RWPE1 (cell line): ENCODE results near the gene SLC6A7.
"Not testable (repeated sequence)": the region's sequence is repeated elsewhere in the genome, so short reads cannot be mapped to it uniquely, and the experiment has no call there.

Experiments
- CTCF ChIA-PET: fragments of 350-600 bp; sonication (Branson Sonifier 250); formaldehyde crosslinking; extraction: SDS; loops from one replicate; lab custom pipeline; 2021; lab: Yijun Ruan, JAX
- POLR2A ChIA-PET: fragments of 400-600 bp; formaldehyde crosslinking; extraction: SDS; loops from one replicate; lab custom pipeline; 2020; ENCODE audit warnings: antibody characterized with exemption; ENCODE audit not compliant: low non-redundant PET; lab: Yijun Ruan, JAX
- DNase-seq: peaks from one replicate; pipeline ENCODE4 v3.0.0; 2012; ENCODE audit warnings: low spot score
- H3K27ac ChIP-seq: fragments of 450-650 bp; 2 replicates; pipeline ENCODE4 v1.5.1; 2017
- CTCF ChIP-seq: fragments of 450-650 bp; conservative IDR thresholded peaks from 2 replicates; pipeline ENCODE4 v1.5.1; 2017; ENCODE audit warnings: low read depth, mild to moderate bottlenecking

SLC6A7 gene

GRCh38 chr5:150229571-150229970 is 39.7 kb downstream of the SLC6A7 start:
- CTCF ChIA-PET = interaction anchor here (1.5 kb wide), 1 partner anchor 11 kb away, joined by 6 read pairs; no protein-coding TSS in a partner anchor
- DNase-seq = no peak
- POLR2A ChIA-PET = no interaction called here
- H3K27ac ChIP-seq = no peak overlapping the region
- no peak for TF ChIP-seq CTCF

GRCh38 chr5:150230842-150231241 is 41.0 kb downstream of the SLC6A7 start:
- no peak for TF ChIP-seq CTCF
- ChIA-PET CTCF (interaction anchor here (1.0 to 1.5 kb wide), 3 partner anchors 11 to 88 kb away, joined by 3 to 6 read pairs (median 4); no protein-coding TSS in a partner anchor), POLR2A (no interaction called here)
- H3K27ac ChIP-seq = no peak overlapping the region
- DNase-seq = no peak

GRCh38 chr5:150233706-150234105 is 43.8 kb downstream of the SLC6A7 start:
- DNase-seq, CTCF ChIA-PET, H3K27ac ChIP-seq, POLR2A ChIA-PET: not testable (repeated sequence)

GRCh38 chr5:150234576-150235499 is 45.0 kb downstream of the SLC6A7 start:
- no peak overlapping the region for H3K27ac ChIP-seq
- POLR2A ChIA-PET = no interaction called here
- CTCF ChIA-PET = interaction anchor here (1.0 kb wide), 1 partner anchor 16 kb away, joined by 4 read pairs; no protein-coding TSS in a partner anchor
- no peak for TF ChIP-seq CTCF
- no peak for DNase-seq

GRCh38 chr5:150235500-150235854 is 45.6 kb downstream of the SLC6A7 start:
- no peak overlapping the region for H3K27ac ChIP-seq
- DNase-seq = no peak
- no peak for TF ChIP-seq CTCF
- ChIA-PET POLR2A (no interaction called here), CTCF (no interaction called here)

- ChIA-PET POLR2A (no interaction called here), CTCF (no interaction called here)
- DNase-seq = no peak
- no peak for TF ChIP-seq CTCF
- H3K27ac ChIP-seq = no peak overlapping the region
Observed at GRCh38 chr5:150236313-150236712, 46.5 kb downstream of the SLC6A7 start.
